H1 (cell line): ENCODE results near the gene UTS2R. TPM values are rescaled to one million over a fixed set of nuclear protein-coding genes. Genes with fewer than 3 reads are reported as not detected.

Experiments
- CTCF ChIA-PET: fragments of 300-600 bp; sonication (Branson Sonifier 250); formaldehyde crosslinking; loops from one replicate; lab custom pipeline; 2021; ENCODE audit not compliant: partially characterized antibody; lab: Charles Lee
- POLR2A ChIA-PET: fragments of 300-600 bp; sonication (Branson Sonifier 250); formaldehyde crosslinking; loops from one replicate; lab custom pipeline; 2021; ENCODE audit warnings: inconsistent platforms; ENCODE audit not compliant: partially characterized antibody; lab: Charles Lee
- DNase-seq, 2 experiments: peaks; one replicate each; pipeline versions ENCODE4 v3.0.0 to v3.0.0-alpha.2; 2010 to 2022; ENCODE audit warnings: low spot score in 2 of 2, low read depth in 1 of 2, mixed read lengths in 1 of 2
- FAIRE-seq: peaks from 2 replicates; lab custom pipeline; 2011; peaks lifted over from hg19 to GRCh38; lab: Jason Lieb, UNC
- H2AFZ ChIP-seq: 2 replicates; pipeline ENCODE4 v1.8.1; 2012; ENCODE audit warnings: low read length, inconsistent platforms
- H2AK5ac ChIP-seq: 2 replicates; pipeline ENCODE4 v1.6.1; 2013; ENCODE audit warnings: low read depth, low read length
- H2BK120ac ChIP-seq: replicated peaks from 2 replicates; pipeline ENCODE3; 2013; ENCODE audit warnings: low read depth, low read length, inconsistent platforms
- H2BK12ac ChIP-seq: 2 replicates; pipeline ENCODE4 v1.6.1; 2013; ENCODE audit warnings: low read depth, low read length
- H2BK15ac ChIP-seq: 2 replicates; pipeline ENCODE4 v1.6.1; 2013; ENCODE audit warnings: low read length
- H2BK20ac ChIP-seq: 2 replicates; pipeline ENCODE4 v1.6.1; 2013; ENCODE audit warnings: low read length
- H2BK5ac ChIP-seq: 2 replicates; pipeline ENCODE4 v1.6.1; 2013; ENCODE audit warnings: low read depth, low read length
- H3K14ac ChIP-seq: 2 replicates; pipeline ENCODE4 v1.6.1; 2013; ENCODE audit warnings: inconsistent platforms; ENCODE audit not compliant: insufficient read length
- H3K18ac ChIP-seq: 2 replicates; pipeline ENCODE4 v1.6.1; 2013; ENCODE audit warnings: low read length; ENCODE audit errors: extremely low read depth
- H3K23ac ChIP-seq: 2 replicates; pipeline ENCODE4 v1.6.1; 2013; ENCODE audit warnings: inconsistent platforms; ENCODE audit not compliant: insufficient read length
- H3K23me2 ChIP-seq: 2 replicates; pipeline ENCODE4 v1.6.1; 2013; ENCODE audit warnings: low read depth, low read length
- H3K27ac ChIP-seq: 2 replicates; pipeline ENCODE4 v1.6.1; 2011; ENCODE audit warnings: low read depth, low read length, inconsistent platforms
- H3K27me3 ChIP-seq, 4 experiments: replicated peaks in 1 of 4; 1 replicate in 1 of 4; 2 replicates in 3 of 4; pipeline versions ENCODE4 v1.6.1 to v1.8.1; 2011 to 2013; ENCODE audit warnings: low read length in 3 of 4, mild to moderate bottlenecking in 3 of 4, inconsistent platforms in 2 of 4, mixed read lengths in 2 of 4, moderate library complexity in 1 of 4; ENCODE audit not compliant: control insufficient read depth in 3 of 4, insufficient read depth in 3 of 4; ENCODE audit errors: extremely low read depth in 1 of 4
- H3K36me3 ChIP-seq, 4 experiments: 2 replicates each; pipeline versions ENCODE4 v1.6.1 to v1.8.1; 2011 to 2013; ENCODE audit warnings: mild to moderate bottlenecking in 4 of 4, low read length in 3 of 4, moderate library complexity in 2 of 4, control low read depth in 1 of 4, inconsistent platforms in 1 of 4; ENCODE audit not compliant: insufficient read depth in 4 of 4, control insufficient read depth in 2 of 4
- H3K4ac ChIP-seq: replicated peaks from 2 replicates; pipeline ENCODE3; 2013; ENCODE audit warnings: low read length, low read depth, mixed read lengths, inconsistent platforms; ENCODE audit not compliant: insufficient read length
- H3K4me1 ChIP-seq, 4 experiments: replicated peaks in 1 of 4; 1 replicate in 1 of 4; 2 replicates in 3 of 4; pipeline versions ENCODE4 v1.6.1 to v1.8.1; 2011 to 2013; ENCODE audit warnings: low read length in 3 of 4, inconsistent platforms in 2 of 4, mixed read lengths in 1 of 4; ENCODE audit not compliant: insufficient read depth in 4 of 4, control insufficient read depth in 3 of 4
- H3K4me2 ChIP-seq, 2 experiments: 2 replicates each; pipeline versions ENCODE4 v1.6.1 to v1.8.1; 2011 to 2013; ENCODE audit warnings: low read depth in 2 of 2, low read length in 2 of 2, control low read depth in 1 of 2, inconsistent platforms in 1 of 2, mild to moderate bottlenecking in 1 of 2; ENCODE audit not compliant: insufficient read depth in 1 of 2
- H3K4me3 ChIP-seq, 4 experiments: fragments of 200-600, 300-600 bp in 1 of 4; sonication (generic), shearing (Covaris generic), sonication (Bioruptor Twin) in 1 of 4; 2 replicates each; pipeline versions ENCODE4 v1.5.1 to v1.8.1; 2011 to 2016; ENCODE audit warnings: low read length in 4 of 4, low read depth in 3 of 4, control low read depth in 2 of 4, inconsistent platforms in 2 of 4, mild to moderate bottlenecking in 2 of 4, mixed read lengths in 1 of 4, moderate library complexity in 1 of 4; ENCODE audit not compliant: insufficient read depth in 2 of 4; ENCODE audit errors: extremely low read depth in 1 of 4
- H3K56ac ChIP-seq: replicated peaks from 2 replicates; pipeline ENCODE3; 2013; ENCODE audit warnings: low read depth, mild to moderate bottlenecking, mixed read lengths, low read length, inconsistent platforms; ENCODE audit not compliant: insufficient read length
- H3K79me1 ChIP-seq: 2 replicates; pipeline ENCODE4 v1.6.1; 2013; ENCODE audit warnings: low read depth, low read length, control low read depth
- H3K79me2 ChIP-seq, 2 experiments: 2 replicates each; pipeline versions ENCODE4 v1.6.1 to v1.8.1; 2012 to 2013; ENCODE audit warnings: low read length in 2 of 2, mild to moderate bottlenecking in 2 of 2, inconsistent platforms in 1 of 2; ENCODE audit not compliant: insufficient read depth in 2 of 2, control insufficient read depth in 1 of 2
- H3K9ac ChIP-seq, 4 experiments: replicated peaks in 1 of 4; 1 replicate in 1 of 4; 2 replicates in 3 of 4; pipeline versions ENCODE4 v1.6.1 to v1.8.1; 2011 to 2013; ENCODE audit warnings: low read depth in 3 of 4, low read length in 3 of 4, control low read depth in 2 of 4, mild to moderate bottlenecking in 2 of 4, moderate library complexity in 2 of 4, inconsistent platforms in 1 of 4; ENCODE audit errors: extremely low read depth in 1 of 4
- H3K9me3 ChIP-seq, 2 experiments: 2 replicates each; pipeline versions ENCODE4 v1.6.1 to v1.8.1; 2012 to 2013; ENCODE audit warnings: mild to moderate bottlenecking in 2 of 2, moderate library complexity in 2 of 2, control low read depth in 1 of 2, inconsistent platforms in 1 of 2, low read depth in 1 of 2, low read length in 1 of 2, mixed read lengths in 1 of 2; ENCODE audit not compliant: insufficient read depth in 2 of 2
- H4K20me1 ChIP-seq, 2 experiments: replicated peaks in 1 of 2; 2 replicates each; pipeline versions ENCODE3 to v1.8.1; 2011 to 2013; ENCODE audit warnings: inconsistent platforms in 2 of 2, low read length in 2 of 2, mild to moderate bottlenecking in 1 of 2; ENCODE audit not compliant: insufficient read depth in 2 of 2, control insufficient read depth in 1 of 2
- H4K5ac ChIP-seq: 2 replicates; pipeline ENCODE4 v1.6.1; 2013; ENCODE audit warnings: low read length, low read depth, mixed read lengths, inconsistent platforms; ENCODE audit not compliant: insufficient read length
- H4K8ac ChIP-seq: 2 replicates; pipeline ENCODE4 v1.8.0; 2013; ENCODE audit warnings: mild to moderate bottlenecking, moderate library complexity, low read length, inconsistent platforms; ENCODE audit not compliant: insufficient read depth; ENCODE audit errors: extremely low read depth
- H4K91ac ChIP-seq: replicated peaks from 2 replicates; pipeline ENCODE3; 2013; ENCODE audit warnings: low read length, mixed read lengths, inconsistent platforms; ENCODE audit not compliant: insufficient read length
- GABPA ChIP-seq: IDR thresholded peaks from 2 replicates; pipeline ENCODE4 v1.6.1; 2011; ENCODE audit warnings: mild to moderate bottlenecking, low read length, moderate library complexity, borderline replicate concordance; ENCODE audit not compliant: insufficient read depth
- KDM4A ChIP-seq: IDR thresholded peaks from one replicate; pipeline ENCODE4 v1.7.1; 2012; ENCODE audit warnings: low read depth, mild to moderate bottlenecking, moderate library complexity, low read length, inconsistent platforms; ENCODE audit not compliant: severe bottlenecking
- KDM5A ChIP-seq: fragments of 200-600 bp; IDR thresholded peaks from 2 replicates; pipeline ENCODE4 v1.7.1; 2012; ENCODE audit warnings: mild to moderate bottlenecking, low read length, inconsistent platforms, mixed read lengths
- MAFK ChIP-seq: IDR thresholded peaks from 2 replicates; pipeline ENCODE4 v1.6.1; 2012; ENCODE audit warnings: low read depth, mild to moderate bottlenecking, improper control_type of control experiment, low read length
- POLR2A ChIP-seq, 2 experiments: IDR thresholded peaks; 1 replicate in 1 of 2; 2 replicates in 1 of 2; pipeline ENCODE4 v1.6.1; 2011; ENCODE audit warnings: low read depth in 2 of 2, low read length in 2 of 2, mild to moderate bottlenecking in 2 of 2; ENCODE audit errors: control extremely low read depth in 1 of 2
- POLR2AphosphoS5 ChIP-seq: IDR thresholded peaks from 2 replicates; pipeline ENCODE4 v1.6.1; 2011; ENCODE audit warnings: low read depth, low read length
- TBP ChIP-seq: IDR thresholded peaks from 2 replicates; pipeline ENCODE4 v1.6.1; 2011; ENCODE audit warnings: low read depth, low read length, improper control_type of control experiment
- WGBS, 2 experiments: shearing (Covaris generic) in 1 of 2; methylation state at CpG; one replicate each; pipeline versions ENCODE4 v1.1.6 to v1.1.7; 2013 to 2015; ENCODE audit warnings: low lambda C conversion rate in 2 of 2, mixed read lengths in 2 of 2, inconsistent platforms in 1 of 2, low coverage in 1 of 2, missing lambda C conversion rate in 1 of 2; ENCODE audit not compliant: insufficient replicate concordance in 2 of 2, insufficient coverage in 1 of 2, insufficient read length in 1 of 2; ENCODE audit errors: extremely low coverage in 1 of 2, missing lambda C conversion rate in 1 of 2; 5-methylcytosine and 5-hydroxymethylcytosine counted together
- polyA plus RNA-seq, 7 experiments: library from polyadenylated mRNA; depleted of rRNA in 3 of 7; stranded (reverse) in 5 of 7; unstranded in 2 of 7; fragments of >200 nt in 5 of 7; fragments of 200-250 nt in 2 of 7; gene quantifications; 1 replicate in 5 of 7; 2 replicates in 1 of 7; 4 replicates in 1 of 7; pipeline versions ENCODE4 v1.2.1 to v1.2.3, GENCODE V29; 2011 to 2013; ENCODE audit warnings: missing spikeins in 2 of 7, mixed read lengths in 2 of 7
- total RNA-seq: library from RNA; stranded (reverse); fragmentation: NEBNext Ultra II Directional; extraction: Animal tissue kit (Norgen Biotek cat#: 25700); gene quantifications from 2 replicates; pipeline ENCODE4 v1.2.1, GENCODE V29; 2021
- TF ChIP-seq, protein P1 (sequence below): IDR thresholded peaks from 2 replicates; pipeline ENCODE4 v1.6.1; 2012; ENCODE audit warnings: inconsistent platforms

UTS2R gene
- total and polyA plus RNA-seq, 2 of the 8 experiments (the other 6 are each of a cell fraction or from before 2014, with no cell fraction given): 0.27 TPM; not detected in 1

GRCh38 chr17:82390015-82390859 is 18.7 kb downstream of the UTS2R start:
- H3K56ac ChIP-seq: no peak overlapping the region
- no peak overlapping the region for H4K8ac ChIP-seq
- no peaks in the 10 kb centered on the region for H4K20me1 ChIP-seq
- DNase-seq: no peak
- no peak overlapping the region for H3K18ac ChIP-seq
- H4K91ac ChIP-seq: no peak overlapping the region
- 89% methylated on average over 31 of the region's 34 CpGs; no CpG with 5 or more reads in 1 of the 2 experiments for whole genome bisulfite sequencing, 2 experiments
- H3K14ac ChIP-seq: no peak overlapping the region
- H2BK20ac ChIP-seq: no peak overlapping the region
- no peak overlapping the region for H2BK12ac ChIP-seq
- H3K79me2 ChIP-seq: no peaks in the 10 kb centered on the region
- H3K9me3 ChIP-seq: no peaks in the 10 kb centered on the region
- no peak overlapping the region for H2AK5ac ChIP-seq
- H3K79me1 ChIP-seq: no peaks in the 10 kb centered on the region
- H3K27me3 ChIP-seq: no peaks in the 10 kb centered on the region
- H2AFZ ChIP-seq: no peak overlapping the region
- CTCF ChIA-PET: interaction anchor here (0.9 to 1.6 kb wide), 5 partner anchors 12 to 34 kb away, joined by 3 to 5 read pairs (median 3); no protein-coding TSS in a partner anchor
- TF ChIP-seq TBP: no peak
- no peak for TF ChIP-seq POLR2A (IDR thresholded peaks at IDR 0.05; ENCODE audit: control extremely low read depth in 1 of 2, low read depth in 2 of 2, low read length in 2 of 2)
- TF ChIP-seq KDM5A: no peak
- no peak for TF ChIP-seq GABPA
- no peak for TF ChIP-seq KDM4A
- no peak for TF ChIP-seq MAFK
- no peak for TF ChIP-seq POLR2AphosphoS5
- TF ChIP-seq, protein P1, sequence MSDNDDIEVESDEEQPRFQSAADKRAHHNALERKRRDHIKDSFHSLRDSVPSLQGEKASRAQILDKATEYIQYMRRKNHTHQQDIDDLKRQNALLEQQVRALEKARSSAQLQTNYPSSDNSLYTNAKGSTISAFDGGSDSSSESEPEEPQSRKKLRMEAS: no peak
- no peak overlapping the region for H3K4me3 ChIP-seq
- H4K5ac ChIP-seq: no peak overlapping the region
- H2BK5ac ChIP-seq: no peak overlapping the region
- FAIRE-seq: no peak
- H3K36me3 ChIP-seq: 0 out of 8 replicates have a peak, but pooled peaks cover 0 to 2% (median 0%) of the 10 kb centered on the region in 4 experiments
- H3K4me1 ChIP-seq: peaks cover 0 to 7% (median under 1%) of the 10 kb centered on the region in 4 experiments; a peak in 2 of 7 replicates
- H3K4me2 ChIP-seq: no peak overlapping the region
- no peak overlapping the region for H3K4ac ChIP-seq
- no peak overlapping the region for H2BK15ac ChIP-seq
- H2BK120ac ChIP-seq: no peak overlapping the region
- no peak overlapping the region for H3K9ac ChIP-seq
- H3K27ac ChIP-seq: no peak overlapping the region
- no peak overlapping the region for H3K23ac ChIP-seq
- no peaks in the 10 kb centered on the region for H3K23me2 ChIP-seq
- POLR2A ChIA-PET: no interaction called here
